SK-N-SH treated with all-trans-retinoic acid at 6 μM for 48 hours (cell line): Measurements from ENCODE around the gene MRPL48.

Experiments
- CSDC2 ChIP-seq: fragments of 250-450 bp; sonication (Bioruptor Pico); IDR thresholded peaks from 2 replicates; pipeline ENCODE4 v1.5.0; 2020; ENCODE audit warnings: mild to moderate bottlenecking, moderate library complexity
- ESRRG ChIP-seq: fragments of 250-450 bp; sonication (Bioruptor Pico); IDR thresholded peaks from 2 replicates; pipeline ENCODE4 v1.6.1; 2021; ENCODE audit warnings: mild to moderate bottlenecking
- RARB ChIP-seq: fragments of 250-450 bp; sonication (Bioruptor Pico); IDR thresholded peaks from 2 replicates; pipeline ENCODE4 v1.8.0; 2021; ENCODE audit warnings: mild to moderate bottlenecking, moderate library complexity
- TOX ChIP-seq: fragments of 250-450 bp; sonication (Bioruptor Pico); IDR thresholded peaks from 2 replicates; pipeline ENCODE4 v1.8.0; 2021; ENCODE audit warnings: mild to moderate bottlenecking, moderate library complexity, borderline replicate concordance
- ZC3H10 ChIP-seq: fragments of 250-450 bp; sonication (Bioruptor Pico); IDR thresholded peaks from 2 replicates; pipeline ENCODE4 v1.5.1; 2021; ENCODE audit warnings: mild to moderate bottlenecking, moderate library complexity
- ZFP3 ChIP-seq: fragments of 250-450 bp; sonication (Bioruptor Pico); IDR thresholded peaks from 2 replicates; pipeline ENCODE4 v1.5.0; 2020; ENCODE audit warnings: mild to moderate bottlenecking, moderate library complexity
- ZFP30 ChIP-seq: fragments of 450-650 bp; formaldehyde crosslinking; IDR thresholded peaks from 2 replicates; pipeline ENCODE4 v1.5.0; 2022; ENCODE audit warnings: mild to moderate bottlenecking, moderate library complexity
- ZNF565 ChIP-seq: fragments of 450-650 bp; formaldehyde crosslinking; conservative IDR thresholded peaks from 2 replicates; pipeline ENCODE4 v1.5.0; 2020; ENCODE audit warnings: low read depth, mild to moderate bottlenecking, moderate library complexity
- ZNF70 ChIP-seq: fragments of 450-650 bp; formaldehyde crosslinking; IDR thresholded peaks from 2 replicates; pipeline ENCODE4 v1.5.0; 2020; ENCODE audit warnings: mild to moderate bottlenecking, moderate library complexity
- ZNF8 ChIP-seq: fragments of 450-650 bp; formaldehyde crosslinking; IDR thresholded peaks from 2 replicates; pipeline ENCODE4 v1.5.0; 2020; ENCODE audit warnings: mild to moderate bottlenecking, moderate library complexity
- TF ChIP-seq, protein P1 (sequence below): fragments of 250-450 bp; sonication (Bioruptor Pico); IDR thresholded peaks from 2 replicates; pipeline ENCODE4 v1.8.0; 2020; ENCODE audit warnings: mild to moderate bottlenecking, moderate library complexity, borderline replicate concordance
- TF ChIP-seq, protein P2 (sequence below): fragments of 250-450 bp; sonication (Bioruptor Pico); IDR thresholded peaks from 2 replicates; pipeline ENCODE4 v1.5.1; 2021; ENCODE audit warnings: mild to moderate bottlenecking, moderate library complexity
- TF ChIP-seq, protein P3 (sequence below): fragments of 250-450 bp; sonication (Bioruptor Pico); IDR thresholded peaks from 2 replicates; pipeline ENCODE4 v1.5.1; 2020; ENCODE audit warnings: low read depth, mild to moderate bottlenecking, moderate library complexity

DNA sequence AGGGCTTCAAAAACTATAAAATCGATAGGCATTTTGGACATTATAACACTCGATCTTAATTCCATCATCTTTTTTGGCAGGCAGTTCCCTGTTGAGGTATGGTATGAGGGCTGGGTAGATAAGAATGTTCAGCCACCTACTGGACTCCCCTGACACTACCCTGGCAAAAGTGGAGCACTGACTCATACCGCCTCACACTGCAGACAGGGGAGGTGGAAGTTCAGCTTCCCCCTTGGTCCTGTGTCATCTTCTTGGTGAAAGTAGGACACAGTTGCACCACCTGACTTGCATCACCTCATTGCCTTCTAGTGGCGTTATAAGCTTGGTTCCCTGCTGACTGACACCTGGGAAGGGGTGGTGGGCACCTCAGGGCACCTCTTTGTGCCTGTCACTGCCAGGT lies 119.5 kb downstream of the MRPL48 start:
- TF ChIP-seq RARB (CRISPR knock-in tag) = no peak
- TF ChIP-seq ZNF8 = no peak
- no peak for TF ChIP-seq ZFP30 (CRISPR knock-in tag)
- no peak for TF ChIP-seq CSDC2 (CRISPR knock-in tag)
- no peak for TF ChIP-seq ZNF565 (CRISPR knock-in tag)
- TF ChIP-seq TOX = no peak
- TF ChIP-seq ZNF70 (CRISPR knock-in tag) = no peak
- no peak for TF ChIP-seq ESRRG (CRISPR knock-in tag)
- TF ChIP-seq, protein P1, sequence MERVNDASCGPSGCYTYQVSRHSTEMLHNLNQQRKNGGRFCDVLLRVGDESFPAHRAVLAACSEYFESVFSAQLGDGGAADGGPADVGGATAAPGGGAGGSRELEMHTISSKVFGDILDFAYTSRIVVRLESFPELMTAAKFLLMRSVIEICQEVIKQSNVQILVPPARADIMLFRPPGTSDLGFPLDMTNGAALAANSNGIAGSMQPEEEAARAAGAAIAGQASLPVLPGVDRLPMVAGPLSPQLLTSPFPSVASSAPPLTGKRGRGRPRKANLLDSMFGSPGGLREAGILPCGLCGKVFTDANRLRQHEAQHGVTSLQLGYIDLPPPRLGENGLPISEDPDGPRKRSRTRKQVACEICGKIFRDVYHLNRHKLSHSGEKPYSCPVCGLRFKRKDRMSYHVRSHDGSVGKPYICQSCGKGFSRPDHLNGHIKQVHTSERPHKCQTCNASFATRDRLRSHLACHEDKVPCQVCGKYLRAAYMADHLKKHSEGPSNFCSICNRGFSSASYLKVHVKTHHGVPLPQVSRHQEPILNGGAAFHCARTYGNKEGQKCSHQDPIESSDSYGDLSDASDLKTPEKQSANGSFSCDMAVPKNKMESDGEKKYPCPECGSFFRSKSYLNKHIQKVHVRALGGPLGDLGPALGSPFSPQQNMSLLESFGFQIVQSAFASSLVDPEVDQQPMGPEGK = no peak
- TF ChIP-seq, protein P2, sequence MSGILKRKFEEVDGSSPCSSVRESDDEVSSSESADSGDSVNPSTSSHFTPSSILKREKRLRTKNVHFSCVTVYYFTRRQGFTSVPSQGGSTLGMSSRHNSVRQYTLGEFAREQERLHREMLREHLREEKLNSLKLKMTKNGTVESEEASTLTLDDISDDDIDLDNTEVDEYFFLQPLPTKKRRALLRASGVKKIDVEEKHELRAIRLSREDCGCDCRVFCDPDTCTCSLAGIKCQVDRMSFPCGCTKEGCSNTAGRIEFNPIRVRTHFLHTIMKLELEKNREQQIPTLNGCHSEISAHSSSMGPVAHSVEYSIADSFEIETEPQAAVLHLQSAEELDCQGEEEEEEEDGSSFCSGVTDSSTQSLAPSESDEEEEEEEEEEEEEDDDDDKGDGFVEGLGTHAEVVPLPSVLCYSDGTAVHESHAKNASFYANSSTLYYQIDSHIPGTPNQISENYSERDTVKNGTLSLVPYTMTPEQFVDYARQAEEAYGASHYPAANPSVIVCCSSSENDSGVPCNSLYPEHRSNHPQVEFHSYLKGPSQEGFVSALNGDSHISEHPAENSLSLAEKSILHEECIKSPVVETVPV (CRISPR knock-in tag) = no peak
- TF ChIP-seq, protein P3, sequence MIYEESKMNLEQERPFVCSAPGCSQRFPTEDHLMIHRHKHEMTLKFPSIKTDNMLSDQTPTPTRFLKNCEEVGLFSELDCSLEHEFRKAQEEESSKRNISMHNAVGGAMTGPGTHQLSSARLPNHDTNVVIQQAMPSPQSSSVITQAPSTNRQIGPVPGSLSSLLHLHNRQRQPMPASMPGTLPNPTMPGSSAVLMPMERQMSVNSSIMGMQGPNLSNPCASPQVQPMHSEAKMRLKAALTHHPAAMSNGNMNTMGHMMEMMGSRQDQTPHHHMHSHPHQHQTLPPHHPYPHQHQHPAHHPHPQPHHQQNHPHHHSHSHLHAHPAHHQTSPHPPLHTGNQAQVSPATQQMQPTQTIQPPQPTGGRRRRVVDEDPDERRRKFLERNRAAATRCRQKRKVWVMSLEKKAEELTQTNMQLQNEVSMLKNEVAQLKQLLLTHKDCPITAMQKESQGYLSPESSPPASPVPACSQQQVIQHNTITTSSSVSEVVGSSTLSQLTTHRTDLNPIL = no peak
- TF ChIP-seq ZC3H10 (CRISPR knock-in tag) = no peak
- no peak for TF ChIP-seq ZFP3 (CRISPR knock-in tag)
